ENCODE measurements around the gene SH3PXD2A. TPM values are rescaled to one million over a fixed set of nuclear protein-coding genes. Genes with fewer than 3 reads are reported as not detected.

Gene SH3PXD2A
- total and polyA plus RNA-seq, 2 donors (not counting 1 experiment from before 2014, with no cell fraction given), result 3.2 to 33.5 TPM

GRCh38 chr10:103856797-103857170 lies 1.4 kb upstream of the SH3PXD2A start:
- H3K9ac ChIP-seq (ENCODE audit: low read length), result no peak overlapping the region
- no peak overlapping the region for H3K4me3 ChIP-seq (ENCODE audit: control extremely low read depth in 1 of 5, extremely low read depth in 1 of 5, insufficient read depth in 1 of 5, low read depth in 2 of 5, low read length in 4 of 5)
- no peak overlapping the region for H2AFZ ChIP-seq (ENCODE audit: insufficient read depth, low read depth, low read length, poor library complexity, severe bottlenecking)
- no peaks in the 10 kb centered on the region for H3K36me3 ChIP-seq (replicated peaks in 1 of 2; ENCODE audit: control extremely low read depth in 1 of 2, control insufficient read depth in 1 of 2, extremely low read depth in 1 of 2, insufficient read depth in 2 of 2, low read length in 1 of 2)
- H3K4me3 Mint-ChIP-seq, result peak overlapping the region; percentile 71
- H3K4me1 ChIP-seq (ENCODE audit: control insufficient read depth in 2 of 2, insufficient read depth in 2 of 2, low read length in 2 of 2), result peaks cover 17 to 18% of the 10 kb centered on the region in 2 donors
- H3K79me2 ChIP-seq (ENCODE audit: control insufficient read depth, insufficient read depth, low read length), result no peaks in the 10 kb centered on the region
- H3K9me3 ChIP-seq (ENCODE audit: control extremely low read depth in 1 of 3, control insufficient read depth in 2 of 3, insufficient read depth in 1 of 3, low read length in 2 of 3), result no peaks in the 10 kb centered on the region
- peaks cover 51% of the 10 kb centered on the region for H3K27me3 Mint-ChIP-seq
- H4K20me1 ChIP-seq (ENCODE audit: control insufficient read depth, insufficient read depth, low read length, poor library complexity, severe bottlenecking), result no peaks in the 10 kb centered on the region
- POLR2A ChIA-PET, result no interaction called here
- intact Hi-C loops (cut with micrococcal nuclease), result no loop called here
- DNase-seq (no peak), ATAC-seq (ENCODE audit: low read depth) (no peak)
- 89% methylated on average over 3 of the region's 5 CpGs for WGBS (ENCODE audit: insufficient coverage)
- TF ChIP-seq EZH2 (IDR thresholded peaks at IDR 0.05; ENCODE audit: borderline replicate concordance, insufficient read depth, low read depth, low read length, poor library complexity, severe bottlenecking) (no peak), CTCF (IDR thresholded peaks at IDR 0.05) (no peak)
- no peak overlapping the region for H3K27ac ChIP-seq (ENCODE audit: low read length in 2 of 2)
- CTCF ChIA-PET, result interaction anchor here (0.9 to 3.7 kb wide), 6 partner anchors 9 to 144 kb away, joined by 3 to 56 read pairs (median 4); no protein-coding TSS in a partner anchor
- H3K27me3 ChIP-seq (replicated peaks in 1 of 4; ENCODE audit: control extremely low read depth in 1 of 4, control insufficient read depth in 3 of 4, insufficient read depth in 4 of 4, low read length in 3 of 4), result peaks cover 0 to 43% (median 14%) of the 10 kb centered on the region in 4 experiments
- H3K4me2 ChIP-seq (replicated peaks; ENCODE audit: low read depth, low read length, poor library complexity, severe bottlenecking), result no peak overlapping the region
- H3K27ac Mint-ChIP-seq, result no peak overlapping the region
- H3K4me1 Mint-ChIP-seq, result peaks cover 15% of the 10 kb centered on the region
- H3K9me3 Mint-ChIP-seq (ENCODE audit: insufficient read depth), result no peaks in the 10 kb centered on the region

- H3K9ac ChIP-seq (ENCODE audit: low read length), result peak overlapping the region; percentile 37
- peaks cover 17 to 18% of the 10 kb centered on the region in 2 donors for H3K4me1 ChIP-seq (ENCODE audit: control insufficient read depth in 2 of 2, insufficient read depth in 2 of 2, low read length in 2 of 2)
- ATAC-seq (ENCODE audit: low read depth) (no peak), DNase-seq (peak; percentile 16)
- 36% methylated on average over 16 of the region's 34 CpGs for WGBS (ENCODE audit: insufficient coverage)
- no peak for TF ChIP-seq EZH2 (IDR thresholded peaks at IDR 0.05; ENCODE audit: borderline replicate concordance, insufficient read depth, low read depth, low read length, poor library complexity, severe bottlenecking)
- no peak for TF ChIP-seq CTCF (IDR thresholded peaks at IDR 0.05)
- peaks cover 15% of the 10 kb centered on the region for H3K4me1 Mint-ChIP-seq
- no peaks in the 10 kb centered on the region for H3K79me2 ChIP-seq (ENCODE audit: control insufficient read depth, insufficient read depth, low read length)
- H3K27ac Mint-ChIP-seq, result peak overlapping the region; percentile 15
- no peaks in the 10 kb centered on the region for H3K9me3 Mint-ChIP-seq (ENCODE audit: insufficient read depth)
- H3K27me3 Mint-ChIP-seq, result peaks cover 52% of the 10 kb centered on the region
- H3K27ac ChIP-seq (ENCODE audit: low read length in 2 of 2), result no peak overlapping the region
- H4K20me1 ChIP-seq (ENCODE audit: control insufficient read depth, insufficient read depth, low read length, poor library complexity, severe bottlenecking), result no peaks in the 10 kb centered on the region
- peak overlapping the region; percentile 85 for H3K4me2 ChIP-seq (replicated peaks; ENCODE audit: low read depth, low read length, poor library complexity, severe bottlenecking)
- H3K4me3 ChIP-seq (ENCODE audit: control extremely low read depth in 1 of 5, extremely low read depth in 1 of 5, insufficient read depth in 1 of 5, low read depth in 2 of 5, low read length in 4 of 5), result peak overlapping the region in 1 of 5 experiments; percentile 29
- no peaks in the 10 kb centered on the region for H3K9me3 ChIP-seq (ENCODE audit: control extremely low read depth in 1 of 3, control insufficient read depth in 2 of 3, insufficient read depth in 1 of 3, low read length in 2 of 3)
- ChIA-PET CTCF (interaction anchor here (1.0 to 3.7 kb wide), 5 partner anchors 8 to 143 kb away, joined by 3 to 56 read pairs (median 4); no protein-coding TSS in a partner anchor), POLR2A (interaction anchor here (0.6 kb wide), 1 partner anchor 489 kb away, joined by 4 read pairs; no protein-coding TSS in a partner anchor)
- peaks cover 0 to 43% (median 14%) of the 10 kb centered on the region in 4 experiments for H3K27me3 ChIP-seq (replicated peaks in 1 of 4; ENCODE audit: control extremely low read depth in 1 of 4, control insufficient read depth in 3 of 4, insufficient read depth in 4 of 4, low read length in 3 of 4)
- intact Hi-C loops (cut with micrococcal nuclease), result no loop called here
- no peaks in the 10 kb centered on the region for H3K36me3 ChIP-seq (replicated peaks in 1 of 2; ENCODE audit: control extremely low read depth in 1 of 2, control insufficient read depth in 1 of 2, extremely low read depth in 1 of 2, insufficient read depth in 2 of 2, low read length in 1 of 2)
- H3K4me3 Mint-ChIP-seq, result peak overlapping the region; percentile 71
- H2AFZ ChIP-seq (ENCODE audit: insufficient read depth, low read depth, low read length, poor library complexity, severe bottlenecking), result peak overlapping the region; percentile 42
Observed at GRCh38 chr10:103855852-103856796, 748 bp upstream of the SH3PXD2A start.
